Stimulated activated CD8-positive, alpha-beta memory T cell treated with anti-CD3 and anti-CD28 coated beads, Interleukin-4, amount 100 ng/mL, for 24 hours (primary cell): ENCODE data around the gene SFXN1.

Experiments used
- DNase-seq: peaks from one replicate; pipeline ENCODE4 v3.0.0-alpha.2; 2020; ENCODE audit warnings: low read depth

Gene SFXN1

GRCh38 chr5:175541264-175541663, 62.9 kb downstream of the SFXN1 start:
- DNase-seq: no peak

GRCh38 chr5:175542232-175542965, 64.0 kb downstream of the SFXN1 start:
- no peak for DNase-seq

DNA sequence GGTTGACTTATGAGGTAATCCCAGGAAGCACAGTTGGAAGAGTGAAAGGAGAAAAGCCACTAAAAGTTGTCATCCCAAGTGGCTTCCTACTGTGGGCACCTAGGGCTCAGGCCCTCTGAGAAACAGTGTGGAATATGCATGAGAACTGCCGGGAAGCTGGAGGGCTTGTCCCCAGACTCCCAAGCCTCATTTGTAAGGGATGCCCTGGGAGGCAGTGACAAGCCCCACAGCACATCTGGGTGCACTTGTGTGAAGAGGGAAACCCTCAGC, 64.5 kb downstream of the SFXN1 start:
- DNase-seq: no peak

DNA sequence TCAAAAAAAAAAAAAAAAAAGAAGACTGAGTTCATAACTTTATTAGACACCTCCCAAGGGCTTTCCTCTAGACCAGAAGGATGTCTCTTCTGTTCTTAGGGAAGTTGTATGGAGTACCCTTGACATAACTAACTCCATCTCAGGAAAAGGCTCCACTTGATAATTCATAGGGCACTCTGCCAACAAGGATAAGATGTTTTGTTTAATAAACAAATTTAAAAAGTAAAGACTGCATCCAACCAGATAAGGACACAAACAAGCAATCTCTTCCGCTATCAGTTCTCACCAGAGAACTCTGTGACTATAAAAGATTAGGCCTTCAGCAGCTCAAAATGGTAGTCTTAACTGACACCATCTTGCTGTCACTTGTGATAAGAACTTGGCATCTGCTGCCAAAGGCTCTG, 65.8 kb downstream of the SFXN1 start:
- DNase-seq: no peak

- no peak for DNase-seq
Measured at GRCh38 chr5:175544586-175544985, 66.2 kb downstream of the SFXN1 start.

GRCh38 chr5:175547842-175548241, 69.5 kb downstream of the SFXN1 start:
- no peak for DNase-seq

DNA sequence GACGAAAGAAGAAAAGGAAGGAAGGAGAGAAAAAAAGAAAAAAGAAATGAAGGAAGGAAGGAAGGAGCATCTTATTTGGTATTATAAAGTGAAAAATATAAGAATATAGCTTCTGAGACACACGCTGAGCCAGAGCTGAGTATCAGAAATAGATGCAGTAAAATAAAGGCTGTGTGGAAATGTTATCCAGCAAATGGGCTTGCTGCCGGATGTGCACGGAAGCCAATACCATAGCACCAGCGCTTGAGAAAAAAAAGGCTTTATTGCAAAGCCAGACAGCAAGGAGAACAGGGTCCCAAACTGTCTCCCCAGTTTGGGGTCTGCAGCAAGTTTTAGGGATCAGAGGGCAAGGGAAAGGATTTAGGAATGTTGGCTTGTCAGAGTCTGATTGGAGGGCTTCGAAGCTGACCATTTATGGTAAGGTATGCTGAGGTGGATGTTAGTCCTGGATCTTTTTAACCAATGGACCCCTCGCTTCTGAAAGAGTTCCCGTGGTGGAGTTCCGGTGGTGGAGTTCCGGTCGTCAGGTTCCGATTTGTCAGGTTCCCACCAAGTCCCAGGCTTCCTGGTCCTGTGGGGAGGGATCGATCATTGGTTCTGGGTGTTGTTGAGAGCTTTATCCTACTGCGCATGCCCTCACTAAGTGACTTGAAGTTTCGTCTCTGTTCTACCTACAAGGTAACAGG, 70.4 kb downstream of the SFXN1 start:
- DNase-seq: no peak

GRCh38 chr5:175550055-175550805, 71.9 kb downstream of the SFXN1 start:
- DNase-seq: no peak

GRCh38 chr5:175551266-175551665, 72.9 kb downstream of the SFXN1 start:
- no peak for DNase-seq

GRCh38 chr5:175554296-175554695, 75.9 kb downstream of the SFXN1 start:
- no peak for DNase-seq

GRCh38 chr5:175555168-175555785, 76.9 kb downstream of the SFXN1 start:
- no peak for DNase-seq

DNA sequence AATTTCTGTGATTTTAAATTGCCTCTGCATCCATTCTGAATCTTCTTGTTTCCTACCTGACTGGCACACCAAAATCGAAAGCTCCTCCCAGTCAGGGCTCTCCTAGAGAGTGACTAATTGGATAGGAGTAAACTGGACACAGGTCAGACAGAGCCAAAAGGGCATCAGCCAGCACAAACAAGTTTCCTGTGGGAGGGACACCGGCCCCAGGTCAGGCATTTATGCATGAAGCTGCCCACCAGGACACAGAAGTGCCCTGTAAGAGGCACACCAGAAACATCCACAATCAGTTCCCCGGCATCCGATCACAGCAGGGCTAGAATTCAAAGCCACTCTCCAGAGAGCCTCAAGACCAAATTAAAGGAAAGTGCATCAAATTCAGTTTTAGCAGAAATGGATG, 78.4 kb downstream of the SFXN1 start:
- no peak for DNase-seq

DNA sequence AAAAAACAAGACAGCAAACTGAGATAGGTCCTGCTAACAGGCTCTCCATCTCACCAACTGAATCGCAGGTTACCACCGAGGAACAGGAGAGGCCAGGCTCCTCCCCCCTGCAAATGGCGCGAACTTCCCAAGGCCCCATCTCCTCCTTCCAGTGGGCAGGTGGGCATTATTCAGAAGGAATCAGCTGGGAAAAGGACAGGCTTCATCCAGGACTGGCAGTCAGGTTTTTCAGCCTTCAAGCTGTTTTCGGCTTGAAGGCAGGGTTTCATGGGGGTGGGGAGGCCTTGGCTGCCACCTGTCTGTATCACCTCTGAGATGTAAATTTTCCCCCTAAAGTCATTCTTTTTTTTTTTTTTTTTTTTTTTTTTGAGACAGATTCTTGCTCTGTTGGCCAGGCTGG, 79.4 kb downstream of the SFXN1 start:
- DNase-seq: no peak

DNA sequence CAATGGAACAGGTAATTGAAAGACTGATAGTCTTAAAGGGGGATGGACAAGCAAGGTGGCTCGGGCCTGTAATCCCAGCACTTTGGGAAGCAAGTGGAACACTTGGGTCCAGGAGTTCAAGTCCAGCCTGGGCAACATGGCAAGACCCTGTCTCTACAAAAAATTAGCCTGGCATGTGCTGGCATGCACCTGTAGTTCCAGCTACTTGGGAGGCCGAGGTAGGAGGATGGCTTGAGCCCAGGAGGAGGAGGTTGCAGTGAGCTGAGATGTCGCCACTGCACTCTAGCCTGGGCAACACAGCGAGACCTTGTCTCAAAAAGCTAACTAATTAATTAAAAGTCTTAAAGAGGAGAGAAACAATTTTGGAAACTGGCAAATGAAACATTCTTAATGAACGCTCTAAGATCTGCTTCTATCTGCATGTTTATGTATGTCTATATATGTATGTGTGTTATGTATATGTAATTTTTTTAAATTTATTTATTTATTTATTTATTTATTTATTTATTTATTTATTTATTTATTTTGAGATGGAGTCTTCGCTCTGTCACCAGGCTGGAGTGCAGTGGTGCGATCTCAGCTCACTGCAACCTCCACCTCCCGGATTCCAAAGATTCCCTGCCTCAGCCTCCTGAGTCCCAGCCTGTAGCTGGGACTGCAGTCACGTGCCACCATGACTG, 80.6 kb downstream of the SFXN1 start:
- DNase-seq: no peak

DNA sequence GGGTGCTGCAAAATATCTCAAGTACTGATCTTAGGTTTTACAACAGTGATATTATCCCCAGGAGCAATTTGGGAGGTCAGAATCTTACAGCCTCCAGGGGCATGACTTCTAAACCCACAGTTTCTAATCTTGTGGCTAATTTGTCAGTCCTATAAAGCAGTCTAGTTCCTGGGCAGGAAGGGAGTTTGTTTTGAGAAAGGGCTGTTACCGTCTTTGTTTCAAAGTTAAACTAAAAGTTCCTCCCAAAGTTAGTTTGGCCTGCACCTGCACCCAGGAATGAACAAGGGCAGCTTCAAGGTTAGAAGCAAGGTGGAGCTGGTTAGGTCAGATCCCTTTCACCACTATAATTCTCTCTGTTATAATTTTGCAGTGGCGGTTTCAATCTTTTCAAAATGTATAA, 81.7 kb downstream of the SFXN1 start:
- no peak for DNase-seq

DNA sequence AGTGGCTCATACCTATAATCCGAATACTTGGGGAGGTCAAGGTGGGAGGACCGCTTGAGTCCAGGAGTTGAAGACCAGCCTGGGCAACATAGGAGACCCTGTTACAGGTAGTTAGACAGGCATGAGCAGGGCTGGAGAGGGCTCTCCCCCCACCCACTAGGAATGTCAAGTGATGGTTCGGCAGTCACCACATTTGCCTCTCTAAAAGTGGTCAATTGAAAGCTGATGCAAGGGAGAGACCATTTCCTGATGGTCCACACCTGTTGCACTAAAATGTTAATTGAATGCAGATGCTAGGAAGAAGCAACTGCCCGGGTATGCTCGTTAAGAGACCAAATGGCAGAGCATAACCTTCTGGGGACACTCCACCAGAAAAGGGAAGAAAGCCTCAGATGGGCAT, 82.7 kb downstream of the SFXN1 start:
- no peak for DNase-seq

GRCh38 chr5:175564716-175565115, 86.4 kb downstream of the SFXN1 start:
- DNase-seq: no peak

GRCh38 chr5:175566697-175567096, 88.3 kb downstream of the SFXN1 start:
- DNase-seq: no peak

DNA sequence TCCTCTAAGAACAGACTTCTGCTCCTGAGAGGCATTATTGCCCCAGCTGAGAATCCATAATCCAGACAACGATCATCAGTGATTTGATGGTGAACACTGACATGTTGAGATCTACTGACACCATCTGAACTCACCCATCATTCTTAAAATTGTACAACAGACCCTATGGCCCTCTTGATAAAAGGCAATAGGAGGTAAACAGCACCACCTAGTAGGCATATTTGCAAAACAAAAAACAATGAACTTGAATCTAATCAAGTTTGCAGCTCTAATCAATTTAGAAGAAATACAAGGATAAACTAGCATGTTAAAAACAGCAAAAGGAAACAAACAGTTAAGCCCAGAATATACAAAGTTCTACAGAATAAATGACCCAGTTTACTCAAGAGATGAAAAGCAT, 89.6 kb downstream of the SFXN1 start:
- DNase-seq: no peak

- DNase-seq: no peak
Measured at GRCh38 chr5:175569701-175570100, 91.3 kb downstream of the SFXN1 start.

GRCh38 chr5:175572886-175573285, 94.5 kb downstream of the SFXN1 start:
- no peak for DNase-seq

DNA sequence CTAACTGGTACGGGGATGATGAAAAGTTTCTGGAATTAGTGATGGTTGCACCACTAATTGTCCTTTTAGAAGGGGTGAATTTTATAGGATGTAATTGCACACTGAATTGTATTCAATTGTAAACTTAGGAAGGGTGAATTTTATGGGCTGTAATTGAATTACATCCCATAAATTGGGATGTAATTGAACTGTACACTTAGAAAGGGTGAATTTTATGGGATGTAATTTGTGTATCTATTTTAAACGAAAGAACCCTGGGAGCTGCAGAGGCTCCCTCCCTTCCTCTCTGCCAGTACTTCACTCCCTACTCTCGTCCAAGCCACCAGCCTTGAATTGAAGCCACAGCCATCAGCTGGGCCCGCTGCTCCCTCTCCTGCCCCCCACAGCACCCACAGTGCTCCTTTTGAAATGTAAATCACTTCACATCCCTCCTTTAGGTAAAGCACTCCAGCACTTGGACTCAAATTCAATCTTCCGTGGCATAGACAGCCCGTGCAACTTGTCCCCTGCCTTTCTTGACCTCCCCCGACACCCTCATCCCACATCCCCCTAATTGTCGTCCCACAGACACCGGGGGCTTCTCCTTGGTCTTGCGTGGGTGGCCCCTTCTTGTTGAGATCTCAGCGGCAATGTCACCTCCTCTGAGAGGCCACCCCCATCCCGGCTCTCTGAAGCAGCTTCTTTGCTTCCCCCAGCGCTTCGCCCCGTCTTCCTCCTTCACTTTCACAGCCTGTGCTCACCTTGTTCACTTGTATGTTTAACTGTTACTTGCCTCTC, 95.3 kb downstream of the SFXN1 start:
- no peak for DNase-seq
